Breast epithelium (tissue), 3 donors: ENCODE data around the gene CNPPD1.

Experiments
- CTCF ChIP-seq, 3 donors: fragments of 450-650 bp; IDR thresholded peaks; one replicate each; pipeline ENCODE4 v1.5.1; 2016 to 2017; ENCODE audit warnings: antibody characterized with exemption in 3 of 3, mild to moderate bottlenecking in 3 of 3, moderate library complexity in 3 of 3
- POLR2A ChIP-seq: fragments of 450-650 bp; IDR thresholded peaks from one replicate; pipeline ENCODE4 v1.6.1; 2016; ENCODE audit warnings: antibody characterized with exemption, mild to moderate bottlenecking, moderate library complexity
- POLR2AphosphoS5 ChIP-seq, 3 donors: sonication (generic); formaldehyde crosslinking; IDR thresholded peaks; one replicate each; pipeline ENCODE4 v1.6.1; 2017; ENCODE audit warnings: antibody characterized with exemption in 3 of 3

- TF ChIP-seq CTCF (IDR thresholded peaks at IDR 0.05) (no peak), POLR2AphosphoS5 (IDR thresholded peaks at IDR 0.05) (no peak), POLR2A (no peak)
Measured at GRCh38 chr2:219165058-219165911, 11.4 kb downstream of the CNPPD1 start.
